Measurements from ENCODE around the gene UNG.
A peak's percentile ranks its signal among the peaks of the same experiment; 100 is the strongest.
"Not testable (repeated sequence)": the region's sequence is repeated elsewhere in the genome, so short reads cannot be mapped to it uniquely, and the experiment has no call there.

The UNG gene

GRCh38 chr12:109097435-109098182, at the start of gene UNG:
Gene UNG, plus strand, starts transcription at chr12:109097597. Its CDS starts 83 bp downstream, at chr12:109097680.
- Mint-ChIP-seq H3K9me3 (no peaks in the 10 kb centered on the region), H3K4me1 (peaks cover 38% of the 10 kb centered on the region)
- ATAC-seq: peak; percentile 94

GRCh38 chr12:109048706-109049105, 48.7 kb upstream of the UNG start:
- ATAC-seq; DNase-seq; H3K4me3 Mint-ChIP-seq; H3K9me3 Mint-ChIP-seq; H3K4me1 Mint-ChIP-seq; H3K27ac Mint-ChIP-seq; H3K27me3 Mint-ChIP-seq; H3K36me3 Mint-ChIP-seq (ENCODE audit: low read depth): not testable (repeated sequence)

More at GRCh38 chr12:109097435-109098182, at the start of gene UNG:
- DNase-seq: peak; percentile 96
- Mint-ChIP-seq H3K36me3 (ENCODE audit: low read depth) (peaks cover 33% of the 10 kb centered on the region), H3K27ac (peak within 1 kb of the TSS; percentile 86), H3K4me3 (peak within 1 kb of the TSS; percentile 85), H3K27me3 (no peaks in the 10 kb centered on the region)

- not testable (repeated sequence) for ATAC-seq; DNase-seq; H3K27ac Mint-ChIP-seq; H3K36me3 Mint-ChIP-seq (ENCODE audit: low read depth); H3K4me3 Mint-ChIP-seq; H3K27me3 Mint-ChIP-seq; H3K9me3 Mint-ChIP-seq
- peaks cover 15% of the 10 kb centered on the region for H3K4me1 Mint-ChIP-seq
These were observed 47.6 kb upstream of the UNG start for GRCh38 chr12:109049794-109050193.

GRCh38 chr12:109052097-109052413, 45.3 kb upstream of the UNG start:
- Mint-ChIP-seq H3K9me3 (no peaks in the 10 kb centered on the region), H3K36me3 (ENCODE audit: low read depth) (peaks cover 2% of the 10 kb centered on the region), H3K4me1 (peaks cover 18% of the 10 kb centered on the region), H3K27me3 (no peaks in the 10 kb centered on the region), H3K27ac (peak overlapping the region; percentile 91), H3K4me3 (peak overlapping the region; percentile 86)
- DNase-seq (no peak), ATAC-seq (no peak)

- peaks cover 2% of the 10 kb centered on the region for H3K36me3 Mint-ChIP-seq (ENCODE audit: low read depth)
These were observed 44.7 kb upstream of the UNG start, which contains the start of gene USP30 for GRCh38 chr12:109052414-109053323. Gene USP30, plus strand, starts transcription at chr12:109052576. Its CDS starts 103 bp downstream, at chr12:109052679.

GRCh38 chr12:109053382-109054123, 43.8 kb upstream of the UNG start:
- Mint-ChIP-seq H3K9me3 (no peaks in the 10 kb centered on the region), H3K27me3 (no peaks in the 10 kb centered on the region), H3K4me1 (peaks cover 18% of the 10 kb centered on the region), H3K36me3 (ENCODE audit: low read depth) (peaks cover 2% of the 10 kb centered on the region), H3K4me3 (peak overlapping the region; percentile 86), H3K27ac (peak overlapping the region; percentile 94)
- ATAC-seq (peak; percentile 76), DNase-seq (peak; percentile 16)

More at GRCh38 chr12:109052414-109053323, 44.7 kb upstream of the UNG start, which contains the start of gene USP30:
- Mint-ChIP-seq H3K27me3 (no peaks in the 10 kb centered on the region), H3K27ac (peak within 1 kb of the TSS; percentile 94), H3K9me3 (no peaks in the 10 kb centered on the region), H3K4me1 (peaks cover 18% of the 10 kb centered on the region), H3K4me3 (peak within 1 kb of the TSS; percentile 86)
- DNase-seq (peak; percentile 87), ATAC-seq (peak; percentile 82)

GRCh38 chr12:109054124-109054513, 43.3 kb upstream of the UNG start:
- ATAC-seq; H3K27me3 Mint-ChIP-seq; H3K36me3 Mint-ChIP-seq (ENCODE audit: low read depth); DNase-seq; H3K9me3 Mint-ChIP-seq: not testable (repeated sequence)
- Mint-ChIP-seq H3K4me3 (peak overlapping the region; percentile 86), H3K4me1 (peaks cover 18% of the 10 kb centered on the region), H3K27ac (peak overlapping the region; percentile 94)

GRCh38 chr12:109054520-109054919, 42.9 kb upstream of the UNG start:
- Mint-ChIP-seq H3K36me3 (ENCODE audit: low read depth) (peaks cover 2% of the 10 kb centered on the region), H3K4me3 (peak overlapping the region; percentile 86), H3K27me3 (no peaks in the 10 kb centered on the region), H3K27ac (peak overlapping the region; percentile 94), H3K9me3 (no peaks in the 10 kb centered on the region), H3K4me1 (peaks cover 18% of the 10 kb centered on the region)
- DNase-seq (no peak), ATAC-seq (no peak)

- peaks cover 16% of the 10 kb centered on the region for H3K4me1 Mint-ChIP-seq
These were observed 40.5 kb upstream of the UNG start for GRCh38 chr12:109056891-109057290.

GRCh38 chr12:109057376-109057775, 40.0 kb upstream of the UNG start:
- Mint-ChIP-seq H3K27ac (no peak overlapping the region), H3K4me1 (peaks cover 12% of the 10 kb centered on the region), H3K27me3 (no peaks in the 10 kb centered on the region), H3K9me3 (no peaks in the 10 kb centered on the region), H3K36me3 (ENCODE audit: low read depth) (peaks cover 2% of the 10 kb centered on the region), H3K4me3 (no peak overlapping the region)
- ATAC-seq: no peak
- no peak for DNase-seq

More at GRCh38 chr12:109056891-109057290, 40.5 kb upstream of the UNG start:
- DNase-seq (no peak), ATAC-seq (no peak)
- Mint-ChIP-seq H3K27ac (no peak overlapping the region), H3K4me3 (no peak overlapping the region), H3K27me3 (no peaks in the 10 kb centered on the region), H3K9me3 (no peaks in the 10 kb centered on the region), H3K36me3 (ENCODE audit: low read depth) (peaks cover 2% of the 10 kb centered on the region)

- ATAC-seq (no peak), DNase-seq (no peak)
- Mint-ChIP-seq H3K9me3 (no peaks in the 10 kb centered on the region), H3K4me3 (no peak overlapping the region), H3K27me3 (no peaks in the 10 kb centered on the region), H3K27ac (no peak overlapping the region), H3K4me1 (peaks cover 12% of the 10 kb centered on the region), H3K36me3 (ENCODE audit: low read depth) (peaks cover 5% of the 10 kb centered on the region)
These were observed 38.6 kb upstream of the UNG start for GRCh38 chr12:109058773-109059172.

- Mint-ChIP-seq H3K36me3 (ENCODE audit: low read depth) (peaks cover 13% of the 10 kb centered on the region), H3K27ac (no peak overlapping the region), H3K9me3 (no peaks in the 10 kb centered on the region), H3K4me1 (peaks cover 3% of the 10 kb centered on the region), H3K27me3 (no peaks in the 10 kb centered on the region), H3K4me3 (no peak overlapping the region)
- no peak for DNase-seq
- no peak for ATAC-seq
These were observed 33.3 kb upstream of the UNG start for GRCh38 chr12:109064143-109064542.

GRCh38 chr12:109065154-109065852, 32.1 kb upstream of the UNG start:
- Mint-ChIP-seq H3K27me3 (no peaks in the 10 kb centered on the region), H3K4me1 (peaks cover 3% of the 10 kb centered on the region), H3K9me3 (no peaks in the 10 kb centered on the region), H3K27ac (no peak overlapping the region), H3K36me3 (ENCODE audit: low read depth) (peaks cover 13% of the 10 kb centered on the region), H3K4me3 (no peak overlapping the region)
- ATAC-seq (no peak), DNase-seq (no peak)

GRCh38 chr12:109065853-109066193, 31.6 kb upstream of the UNG start:
- H3K4me1 Mint-ChIP-seq: peaks cover 3% of the 10 kb centered on the region

More at GRCh38 chr12:109065853-109066193, 31.6 kb upstream of the UNG start:
- H3K27me3 Mint-ChIP-seq: no peaks in the 10 kb centered on the region
- H3K4me3 Mint-ChIP-seq: no peak overlapping the region
- ATAC-seq: no peak
- DNase-seq: no peak
- H3K36me3 Mint-ChIP-seq (ENCODE audit: low read depth): peaks cover 15% of the 10 kb centered on the region
- no peak overlapping the region for H3K27ac Mint-ChIP-seq
- H3K9me3 Mint-ChIP-seq: no peaks in the 10 kb centered on the region
